Smooth muscle cell (in vitro differentiated cells): ENCODE results near the gene R3HDM2. TPM values are rescaled to one million over a fixed set of nuclear protein-coding genes. Genes with fewer than 3 reads are reported as not detected.

Experiments used
- DNase-seq: peaks from one replicate; lab custom pipeline; 2025; ENCODE audit not compliant: unreplicated experiment; lab: John Stamatoyannopoulos, UW
- H2AFZ ChIP-seq: fragments of 200-600 bp; sonication (generic); 2 replicates; pipeline ENCODE4 v1.6.0; 2016; ENCODE audit warnings: antibody characterized with exemption, low read depth, mild to moderate bottlenecking
- H3F3A ChIP-seq: fragments of 200-600 bp; sonication (generic); 2 replicates; pipeline ENCODE4 v1.6.0; 2017; ENCODE audit warnings: antibody characterized with exemption, low read depth
- H3K27ac ChIP-seq: fragments of 200-600 bp; sonication (generic); 2 replicates; pipeline ENCODE4 v1.5.1; 2016; ENCODE audit warnings: low read depth, mild to moderate bottlenecking
- H3K27me3 ChIP-seq: fragments of 200-600 bp; sonication (generic); 2 replicates; pipeline ENCODE4 v1.6.1; 2016; ENCODE audit warnings: low read depth, mild to moderate bottlenecking
- H3K36me3 ChIP-seq: fragments of 200-600 bp; sonication (generic); 2 replicates; pipeline ENCODE4 v1.5.1; 2016; ENCODE audit warnings: low read depth
- H3K4me1 ChIP-seq: fragments of 200-600 bp; sonication (generic); 2 replicates; pipeline ENCODE4 v1.5.1; 2016; ENCODE audit warnings: low read depth
- H3K4me2 ChIP-seq: fragments of 200-600 bp; sonication (generic); 2 replicates; pipeline ENCODE4 v1.6.0; 2016; ENCODE audit warnings: mild to moderate bottlenecking
- H3K4me3 ChIP-seq: fragments of 200-600 bp; sonication (generic); 2 replicates; pipeline ENCODE4 v1.5.1; 2016; ENCODE audit warnings: mild to moderate bottlenecking
- H3K79me2 ChIP-seq: fragments of 200-600 bp; sonication (generic); 2 replicates; pipeline ENCODE4 v1.6.0; 2016; ENCODE audit warnings: low read depth, mild to moderate bottlenecking
- H3K9ac ChIP-seq: fragments of 200-600 bp; sonication (generic); 2 replicates; pipeline ENCODE4 v1.6.0; 2016; ENCODE audit warnings: low read depth
- H3K9me3 ChIP-seq: fragments of 200-600 bp; sonication (generic); replicated peaks from 2 replicates; pipeline ENCODE4 v1.5.1; 2016; ENCODE audit warnings: low read depth
- H4K20me1 ChIP-seq: fragments of 200-600 bp; sonication (generic); 2 replicates; pipeline ENCODE4 v1.6.0; 2016; ENCODE audit warnings: low read depth
- WGBS: methylation state at CpG from one replicate; pipeline ENCODE4 v1.1.7; 2016; ENCODE audit warnings: low lambda C conversion rate; 5-methylcytosine and 5-hydroxymethylcytosine counted together
- polyA plus RNA-seq: library from polyadenylated mRNA; unstranded; fragments of >200 nt; fragmentation: Nextera tagmentation; extraction: Ambion mirVana; gene quantifications from 2 replicates; pipeline ENCODE4 v1.2.1, GENCODE V29; 2016
- total RNA-seq: library from RNA; depleted of rRNA; stranded (reverse); fragments of >200 nt; gene quantifications from 2 replicates; pipeline ENCODE4 v1.2.3, GENCODE V29; 2014
- TF ChIP-seq, protein P1 (sequence below): fragments of 200-600 bp; sonication (generic); IDR thresholded peaks from 2 replicates; pipeline ENCODE4 v1.5.1; 2017; ENCODE audit warnings: borderline replicate concordance, mild to moderate bottlenecking, antibody characterized with exemption; ENCODE audit not compliant: insufficient read depth, poor library complexity, severe bottlenecking

The R3HDM2 gene
- total and polyA plus RNA-seq, 2 experiments from 2014 or later, result 12.2 to 16.0 TPM

DNA sequence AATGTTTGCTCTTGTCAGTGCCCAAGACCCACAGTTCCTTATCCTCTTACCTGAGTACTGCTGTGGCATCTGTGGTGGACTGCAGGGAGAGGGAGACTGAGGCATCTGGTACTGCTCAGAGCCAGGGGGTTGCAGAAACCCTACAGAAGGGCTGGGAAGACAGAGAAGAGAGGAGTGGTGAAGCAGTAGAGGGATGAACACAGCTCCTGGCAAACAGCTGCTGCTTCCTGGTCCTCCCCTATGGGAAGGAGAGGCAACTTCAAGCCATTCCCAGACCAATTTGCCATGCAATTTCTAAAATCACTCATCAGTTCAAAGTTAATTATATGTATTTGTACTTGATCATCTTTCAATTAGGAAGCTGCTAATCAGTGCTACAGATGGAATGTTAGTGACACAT lies 164.2 kb downstream of the R3HDM2 start:
- Histone ChIP-seq H4K20me1 (no peaks in the 10 kb centered on the region), H3K27me3 (no peaks in the 10 kb centered on the region), H3K27ac (no peak overlapping the region), H3K79me2 (no peaks in the 10 kb centered on the region), H3K4me2 (no peak overlapping the region), H3K36me3 (peaks cover 4% of the 10 kb centered on the region), H3F3A (no peaks in the 10 kb centered on the region), H2AFZ (no peak overlapping the region), H3K4me1 (peaks cover 10% of the 10 kb centered on the region), H3K4me3 (no peak overlapping the region), H3K9me3 (no peaks in the 10 kb centered on the region), H3K9ac (no peak overlapping the region)
- TF ChIP-seq, protein P1, sequence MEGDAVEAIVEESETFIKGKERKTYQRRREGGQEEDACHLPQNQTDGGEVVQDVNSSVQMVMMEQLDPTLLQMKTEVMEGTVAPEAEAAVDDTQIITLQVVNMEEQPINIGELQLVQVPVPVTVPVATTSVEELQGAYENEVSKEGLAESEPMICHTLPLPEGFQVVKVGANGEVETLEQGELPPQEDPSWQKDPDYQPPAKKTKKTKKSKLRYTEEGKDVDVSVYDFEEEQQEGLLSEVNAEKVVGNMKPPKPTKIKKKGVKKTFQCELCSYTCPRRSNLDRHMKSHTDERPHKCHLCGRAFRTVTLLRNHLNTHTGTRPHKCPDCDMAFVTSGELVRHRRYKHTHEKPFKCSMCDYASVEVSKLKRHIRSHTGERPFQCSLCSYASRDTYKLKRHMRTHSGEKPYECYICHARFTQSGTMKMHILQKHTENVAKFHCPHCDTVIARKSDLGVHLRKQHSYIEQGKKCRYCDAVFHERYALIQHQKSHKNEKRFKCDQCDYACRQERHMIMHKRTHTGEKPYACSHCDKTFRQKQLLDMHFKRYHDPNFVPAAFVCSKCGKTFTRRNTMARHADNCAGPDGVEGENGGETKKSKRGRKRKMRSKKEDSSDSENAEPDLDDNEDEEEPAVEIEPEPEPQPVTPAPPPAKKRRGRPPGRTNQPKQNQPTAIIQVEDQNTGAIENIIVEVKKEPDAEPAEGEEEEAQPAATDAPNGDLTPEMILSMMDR, result no peak
- DNase-seq, result no peak

DNA sequence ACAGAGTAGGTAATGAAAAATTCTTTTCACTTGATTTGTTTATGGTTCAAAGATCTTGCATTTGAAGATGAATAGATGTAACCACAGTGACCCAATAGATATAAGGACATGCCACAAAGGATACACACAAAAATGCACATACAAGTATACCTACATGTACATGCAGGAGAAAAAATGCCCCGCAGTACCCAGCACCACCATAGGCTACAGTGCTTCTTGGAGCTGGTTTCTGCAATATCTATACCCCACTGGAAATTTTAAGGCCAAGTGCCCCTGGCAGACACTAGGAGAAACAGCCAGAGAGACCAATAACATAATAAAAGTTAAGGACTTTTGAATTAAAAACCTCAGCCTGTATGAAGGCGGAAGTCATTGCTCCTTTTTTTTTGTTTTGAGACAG lies 167.7 kb downstream of the R3HDM2 start:
- Histone ChIP-seq H3K27ac (no peak overlapping the region), H3K4me1 (peaks cover 18% of the 10 kb centered on the region), H3K4me2 (no peak overlapping the region), H2AFZ (no peak overlapping the region), H3F3A (no peaks in the 10 kb centered on the region), H3K9me3 (no peaks in the 10 kb centered on the region), H4K20me1 (no peaks in the 10 kb centered on the region), H3K79me2 (no peaks in the 10 kb centered on the region), H3K36me3 (no peaks in the 10 kb centered on the region), H3K4me3 (no peak overlapping the region), H3K9ac (no peak overlapping the region), H3K27me3 (no peaks in the 10 kb centered on the region)
- TF ChIP-seq, protein P1, result no peak
- DNase-seq, result no peak
- WGBS, result 97% methylated on average over 2 of the region's 2 CpGs

DNA sequence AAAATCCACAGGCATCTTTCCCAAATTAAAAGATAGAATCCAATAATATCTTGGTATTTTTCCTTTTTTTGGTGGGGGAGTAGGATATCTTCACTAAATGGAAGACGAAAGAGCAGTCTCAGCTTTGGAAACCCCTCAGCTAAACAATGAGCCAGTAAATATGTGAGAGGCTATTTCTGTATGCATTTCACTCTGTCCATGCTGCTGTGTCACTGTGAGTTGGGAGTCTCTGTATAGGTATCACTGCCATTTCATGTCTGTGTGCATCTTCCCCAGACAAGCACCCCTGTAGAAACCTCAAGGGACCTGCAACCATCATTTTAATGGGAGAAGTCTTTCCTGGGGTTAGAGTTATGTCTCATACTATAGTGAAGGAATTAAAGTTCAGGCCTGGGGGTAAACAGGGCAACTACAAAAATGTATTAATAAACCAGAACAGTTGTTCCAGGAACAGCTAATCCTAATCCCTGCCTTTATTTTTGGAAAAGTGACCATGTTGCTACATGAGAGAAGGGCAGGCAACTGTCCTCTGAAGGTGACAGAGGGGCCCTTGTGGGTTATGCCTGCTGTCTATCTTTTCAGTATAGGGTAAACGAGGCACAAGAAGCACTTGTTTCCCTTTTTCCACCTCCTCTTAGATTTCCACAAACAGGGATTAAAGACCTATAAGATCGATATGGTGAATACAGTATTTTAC lies 168.6 kb downstream of the R3HDM2 start:
- Histone ChIP-seq H3K4me2 (no peak overlapping the region), H3K36me3 (no peaks in the 10 kb centered on the region), H3K27ac (no peak overlapping the region), H3K9me3 (no peaks in the 10 kb centered on the region), H3F3A (no peaks in the 10 kb centered on the region), H3K4me1 (peaks cover 18% of the 10 kb centered on the region), H3K4me3 (no peak overlapping the region), H3K27me3 (no peaks in the 10 kb centered on the region), H4K20me1 (no peaks in the 10 kb centered on the region), H2AFZ (no peak overlapping the region), H3K9ac (no peak overlapping the region), H3K79me2 (no peaks in the 10 kb centered on the region)
- DNase-seq, result no peak
- WGBS, result 92% methylated on average over 3 of the region's 3 CpGs
- TF ChIP-seq, protein P1, result no peak

DNA sequence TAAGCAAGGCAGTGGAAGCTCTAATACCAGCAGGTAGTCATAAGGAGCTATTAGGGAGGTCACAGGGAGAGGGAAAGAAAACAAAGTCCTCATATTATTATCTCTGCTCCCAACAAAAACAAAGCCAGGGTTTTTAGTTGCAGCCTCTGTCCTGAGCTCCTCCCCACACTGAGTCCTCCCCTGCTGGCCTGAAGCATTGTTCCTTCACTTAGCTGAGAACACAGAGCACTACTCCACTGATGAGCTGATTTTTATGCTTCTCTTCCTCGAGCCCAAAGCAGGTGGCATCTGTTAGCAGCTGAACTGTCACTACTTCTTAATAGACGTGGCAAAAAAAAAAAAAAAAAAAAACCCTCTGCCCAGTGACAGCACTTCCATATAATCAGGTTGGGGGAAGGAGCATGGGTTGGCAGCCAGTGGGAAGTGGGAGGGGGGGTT lies 169.4 kb downstream of the R3HDM2 start:
- H3K27ac ChIP-seq, result no peak overlapping the region
- no peak overlapping the region for H2AFZ ChIP-seq
- H3F3A ChIP-seq, result no peaks in the 10 kb centered on the region
- no peak overlapping the region for H3K9ac ChIP-seq
- H3K4me2 ChIP-seq, result no peak overlapping the region
- 67% methylated on average over 2 of the region's 2 CpGs for WGBS
- H3K4me3 ChIP-seq, result no peak overlapping the region
- TF ChIP-seq, protein P1, result no peak
- no peaks in the 10 kb centered on the region for H3K79me2 ChIP-seq
- H3K27me3 ChIP-seq, result no peaks in the 10 kb centered on the region
- no peaks in the 10 kb centered on the region for H4K20me1 ChIP-seq
- peaks cover 18% of the 10 kb centered on the region for H3K4me1 ChIP-seq
- no peaks in the 10 kb centered on the region for H3K36me3 ChIP-seq
- H3K9me3 ChIP-seq, result no peaks in the 10 kb centered on the region
- DNase-seq, result no peak
